ENCODE data around the gene FGF14.

FGF14 gene

GRCh38 chr13:102291587-102292218, 110.1 kb downstream of the FGF14 start:
- no peak for TF ChIP-seq CTCF (IDR thresholded peaks at IDR 0.05; ENCODE audit: low read depth, low read length, missing control alignments)
- no peak for DNase-seq (ENCODE audit: low read depth)
- H3K4me3 ChIP-seq (ENCODE audit: low read depth, low read length) = no peak overlapping the region

GRCh38 chr13:102289606-102290005, 112.2 kb downstream of the FGF14 start:
- no peak for DNase-seq (ENCODE audit: low read depth)
- no peak for TF ChIP-seq CTCF (IDR thresholded peaks at IDR 0.05; ENCODE audit: low read depth, low read length, missing control alignments)
- H3K4me3 ChIP-seq (ENCODE audit: low read depth, low read length) = no peak overlapping the region

- no peak for TF ChIP-seq CTCF (IDR thresholded peaks at IDR 0.05; ENCODE audit: low read depth, low read length, missing control alignments)
- no peak for DNase-seq (ENCODE audit: low read depth)
- no peak overlapping the region for H3K4me3 ChIP-seq (ENCODE audit: low read depth, low read length)
These were observed 115.5 kb downstream of the FGF14 start for GRCh38 chr13:102286326-102286725.

DNA sequence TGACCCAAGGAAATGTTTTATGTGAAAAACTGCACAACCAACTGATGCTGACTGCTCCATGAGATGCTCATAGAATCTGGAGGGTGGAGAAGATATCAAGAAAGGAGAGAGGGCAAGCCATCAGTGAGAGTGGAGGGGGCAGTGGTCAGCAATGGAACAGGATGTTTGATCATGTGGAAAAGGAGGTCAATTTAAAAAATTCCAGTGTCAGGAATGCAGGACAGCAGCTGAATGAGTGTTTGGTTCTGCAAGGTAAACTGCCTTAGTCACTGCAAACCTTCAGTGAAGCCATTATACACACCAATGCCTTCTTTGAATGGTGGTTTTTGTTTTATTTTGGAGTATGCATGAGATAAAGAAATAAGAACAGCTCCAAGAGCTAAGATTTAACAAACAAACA, 121.5 kb downstream of the FGF14 start:
- H3K4me3 ChIP-seq (ENCODE audit: low read depth, low read length) = no peak overlapping the region
- no peak for DNase-seq (ENCODE audit: low read depth)

GRCh38 chr13:102277286-102277685, 124.6 kb downstream of the FGF14 start:
- no peak overlapping the region for H3K4me3 ChIP-seq (ENCODE audit: low read depth, low read length)
- no peak for DNase-seq (ENCODE audit: low read depth)

More for the DNA sequence above, 121.5 kb downstream of the FGF14 start:
- TF ChIP-seq CTCF (IDR thresholded peaks at IDR 0.05; ENCODE audit: low read depth, low read length, missing control alignments) = no peak

GRCh38 chr13:102276404-102276803, 125.4 kb downstream of the FGF14 start:
- DNase-seq (ENCODE audit: low read depth) = no peak
- H3K4me3 ChIP-seq (ENCODE audit: low read depth, low read length) = no peak overlapping the region
- TF ChIP-seq CTCF (IDR thresholded peaks at IDR 0.05; ENCODE audit: low read depth, low read length, missing control alignments) = no peak

More at GRCh38 chr13:102277286-102277685, 124.6 kb downstream of the FGF14 start:
- no peak for TF ChIP-seq CTCF (IDR thresholded peaks at IDR 0.05; ENCODE audit: low read depth, low read length, missing control alignments)

DNA sequence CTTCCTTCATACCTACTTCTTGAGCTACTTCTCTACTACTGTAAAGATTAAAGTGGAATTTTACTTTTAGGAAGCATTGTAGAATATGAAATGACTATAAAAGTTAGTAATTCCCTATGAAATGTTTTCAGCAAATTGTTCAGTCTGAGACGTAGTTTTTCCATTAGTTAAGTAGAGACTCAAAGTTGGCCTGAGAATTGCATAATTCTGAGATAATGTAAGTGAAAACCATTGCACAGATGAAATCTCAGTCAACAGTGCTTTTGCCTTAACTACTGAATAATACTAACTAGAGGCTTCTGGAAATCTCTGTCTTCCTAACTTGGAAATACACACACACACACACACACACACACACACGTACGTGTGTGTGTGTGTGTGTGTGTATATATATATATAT, 125.9 kb downstream of the FGF14 start:
- H3K4me3 ChIP-seq (ENCODE audit: low read depth, low read length) = no peak overlapping the region

More for the DNA sequence above, 125.9 kb downstream of the FGF14 start:
- no peak for TF ChIP-seq CTCF (IDR thresholded peaks at IDR 0.05; ENCODE audit: low read depth, low read length, missing control alignments)
- DNase-seq (ENCODE audit: low read depth) = no peak
